Caco-2 (cell line): Measurements from ENCODE around the gene DAGLB. TPM values are rescaled to one million over a fixed set of nuclear protein-coding genes. Genes with fewer than 3 reads are reported as not detected.
A peak's percentile ranks its signal among the peaks of the same experiment; 100 is the strongest.
"Not testable (repeated sequence)": the region's sequence is repeated elsewhere in the genome, so short reads cannot be mapped to it uniquely, and the experiment has no call there.

Source experiments
- BruUV-seq: library from RNA; stranded (reverse); fragments of 400-500 nt; replicated peaks from 2 replicates; lab custom pipeline; 2021; lab: Mats Ljungman, UMichigan
- CTCF ChIA-PET: fragments of 300-600 bp; sonication (Branson Sonifier 250); formaldehyde crosslinking; loops from one replicate; lab custom pipeline; 2022; ENCODE audit warnings: antibody characterized with exemption; lab: Charles Lee
- POLR2A ChIA-PET: fragments of 300-600 bp; sonication (Branson Sonifier 250); formaldehyde crosslinking; loops from one replicate; lab custom pipeline; 2022; ENCODE audit warnings: antibody characterized with exemption; lab: Charles Lee
- DNase-seq, 2 experiments: peaks; one replicate each; pipeline versions ENCODE4 v3.0.0 to v3.0.0-alpha.2; 2020 to 2022
- H3K27me3 ChIP-seq: replicated peaks from 2 replicates; pipeline ENCODE4 v1.6.0; 2011; ENCODE audit warnings: low read length; ENCODE audit not compliant: control insufficient read depth, insufficient read depth
- H3K36me3 ChIP-seq: 2 replicates; pipeline ENCODE4 v1.5.1; 2011; ENCODE audit warnings: low read length; ENCODE audit not compliant: control insufficient read depth, insufficient read depth
- H3K4me1 ChIP-seq: fragments of 250-450 bp; sonication (Bioruptor Pico); 2 replicates; pipeline ENCODE4 v1.5.1; 2020; ENCODE audit warnings: mild to moderate bottlenecking
- H3K4me3 ChIP-seq: 2 replicates; pipeline ENCODE4 v1.5.1; 2011; ENCODE audit warnings: low read depth, mild to moderate bottlenecking, control low read depth, low read length
- H3K9me3 ChIP-seq: fragments of 250-450 bp; sonication (Bioruptor Pico); 2 replicates; pipeline ENCODE4 v1.5.1; 2020; ENCODE audit warnings: mild to moderate bottlenecking, moderate library complexity
- H3K27ac Mint-ChIP-seq: one replicate; pipeline ENCODE4 v1.8.0; 2022; ENCODE audit warnings: mixed read lengths; ENCODE audit not compliant: unreplicated experiment
- H3K27me3 Mint-ChIP-seq: one replicate; pipeline ENCODE4 v1.8.0; 2022; ENCODE audit warnings: mixed read lengths; ENCODE audit not compliant: insufficient read depth, unreplicated experiment
- H3K36me3 Mint-ChIP-seq: one replicate; pipeline ENCODE4 v1.8.0; 2022; ENCODE audit warnings: mild to moderate bottlenecking, mixed read lengths; ENCODE audit not compliant: insufficient read depth, unreplicated experiment
- H3K4me1 Mint-ChIP-seq: one replicate; pipeline ENCODE4 v1.8.0; 2022; ENCODE audit warnings: low read depth, mixed read lengths; ENCODE audit not compliant: unreplicated experiment
- H3K4me3 Mint-ChIP-seq: one replicate; pipeline ENCODE4 v1.8.0; 2022; ENCODE audit warnings: mild to moderate bottlenecking, moderate library complexity, mixed read lengths; ENCODE audit not compliant: unreplicated experiment
- H3K9me3 Mint-ChIP-seq: one replicate; pipeline ENCODE4 v1.8.0; 2022; ENCODE audit warnings: mixed read lengths; ENCODE audit not compliant: unreplicated experiment
- CTCF ChIP-seq, 2 experiments: fragments of 200-600 bp in 1 of 2; IDR thresholded peaks; 1 replicate in 1 of 2; 2 replicates in 1 of 2; pipeline versions ENCODE4 v1.5.1 to v1.8.0; 2011 to 2022; ENCODE audit warnings: antibody characterized with exemption in 1 of 2, control low read depth in 1 of 2, inconsistent platforms in 1 of 2, low read depth in 1 of 2, low read length in 1 of 2, mild to moderate bottlenecking in 1 of 2, moderate library complexity in 1 of 2; ENCODE audit not compliant: insufficient read depth in 1 of 2, severe bottlenecking in 1 of 2, unreplicated experiment in 1 of 2
- intact Hi-C: fragments of 100-400 bp; cut with micrococcal nuclease; formaldehyde crosslinking; loops from one replicate; pipeline ENCODE4 v1.10.0; 2022; ENCODE audit not compliant: unreplicated experiment
- total RNA-seq: library from RNA; stranded (reverse); gene quantifications from 2 replicates; pipeline ENCODE4 v1.2.3, GENCODE V29; 2022

The DAGLB gene
- total RNA-seq, 1 experiment from 2014 or later: 25.8 TPM

GRCh38 chr7:6475433-6476186 lies 27.9 kb upstream of the DAGLB start:
- H3K9me3 Mint-ChIP-seq: no peaks in the 10 kb centered on the region
- H3K36me3 ChIP-seq: peaks cover 4% of the 10 kb centered on the region
- intact Hi-C loops: no loop called here
- TF ChIP-seq CTCF (IDR thresholded peaks at IDR 0.05; ENCODE audit: insufficient read depth in 1 of 2, low read depth in 1 of 2, low read length in 1 of 2, severe bottlenecking in 1 of 2, unreplicated experiment in 1 of 2): no peak
- no TSS peak for BruUV-seq
- no peaks in the 10 kb centered on the region for H3K9me3 ChIP-seq
- peaks cover 11% of the 10 kb centered on the region for H3K4me1 Mint-ChIP-seq
- H3K27ac Mint-ChIP-seq: no peak overlapping the region
- no peak overlapping the region for H3K4me3 Mint-ChIP-seq
- no peaks in the 10 kb centered on the region for H3K27me3 ChIP-seq
- H3K36me3 Mint-ChIP-seq: peaks cover 94% of the 10 kb centered on the region
- no peaks in the 10 kb centered on the region for H3K27me3 Mint-ChIP-seq
- no peak for DNase-seq
- ChIA-PET POLR2A (no interaction called here), CTCF (no interaction called here)
- no peak overlapping the region for H3K4me3 ChIP-seq
- peaks cover 20% of the 10 kb centered on the region; the same call in 1 of the 2 replicates for H3K4me1 ChIP-seq

DNA sequence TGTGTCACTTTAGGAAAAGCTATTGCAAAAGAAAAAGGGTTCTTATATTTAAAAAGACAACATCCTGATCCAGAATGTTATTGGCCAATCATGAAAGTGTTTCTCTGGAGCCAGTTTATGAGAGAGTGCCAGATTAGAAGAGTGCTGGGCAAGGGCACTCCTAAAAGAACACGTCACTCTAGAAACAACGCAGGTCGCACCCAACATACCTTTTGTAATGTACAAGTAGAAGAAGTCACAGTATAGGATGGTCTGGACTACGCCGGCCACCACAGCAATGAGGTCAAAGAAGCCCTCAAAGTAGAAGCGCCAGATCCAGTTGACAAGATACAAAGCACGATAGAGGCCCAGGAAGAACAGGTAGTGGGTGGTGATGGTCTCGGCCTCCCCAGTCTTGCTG lies 18.1 kb upstream of the DAGLB start:
- H3K27me3 ChIP-seq: no peaks in the 10 kb centered on the region
- peaks cover 9% of the 10 kb centered on the region for H3K9me3 Mint-ChIP-seq
- TF ChIP-seq CTCF (IDR thresholded peaks at IDR 0.05; ENCODE audit: insufficient read depth in 1 of 2, low read depth in 1 of 2, low read length in 1 of 2, severe bottlenecking in 1 of 2, unreplicated experiment in 1 of 2): no peak
- BruUV-seq: no TSS peak
- no peak overlapping the region for H3K4me3 Mint-ChIP-seq
- intact Hi-C loops: no loop called here
- H3K27me3 Mint-ChIP-seq: no peaks in the 10 kb centered on the region
- CTCF ChIA-PET: no interaction called here
- peaks cover 100% of the 10 kb centered on the region for H3K36me3 Mint-ChIP-seq
- no peak for DNase-seq
- H3K4me1 Mint-ChIP-seq: no peaks in the 10 kb centered on the region
- no peak overlapping the region for H3K4me3 ChIP-seq
- H3K36me3 ChIP-seq: peaks cover 19% of the 10 kb centered on the region
- peak overlapping the region; percentile 20 for H3K27ac Mint-ChIP-seq
- H3K9me3 ChIP-seq: peaks cover 16% of the 10 kb centered on the region
- no peaks in the 10 kb centered on the region for H3K4me1 ChIP-seq
- POLR2A ChIA-PET: no interaction called here

- intact Hi-C loops, H3K4me1 Mint-ChIP-seq, H3K27ac Mint-ChIP-seq, BruUV-seq, DNase-seq, H3K27me3 ChIP-seq, H3K4me3 ChIP-seq, H3K27me3 Mint-ChIP-seq, CTCF ChIA-PET, H3K4me1 ChIP-seq, H3K9me3 Mint-ChIP-seq, H3K4me3 Mint-ChIP-seq: not testable (repeated sequence)
- H3K9me3 ChIP-seq: peaks cover 16% of the 10 kb centered on the region
- H3K36me3 Mint-ChIP-seq: peaks cover 99% of the 10 kb centered on the region
- POLR2A ChIA-PET: interaction anchor here (0.6 kb wide), 1 partner anchor 119 kb away, joined by 3 read pairs; no protein-coding TSS in a partner anchor
- peaks cover 12% of the 10 kb centered on the region for H3K36me3 ChIP-seq
These were observed 15.9 kb upstream of the DAGLB start for GRCh38 chr7:6463609-6464008.
